GM10266 (cell line): Measurements from ENCODE around the gene EMILIN3.
A peak's percentile ranks its signal among the peaks of the same experiment; 100 is the strongest.

ENCODE experiments used
- DNase-seq: peaks from one replicate; pipeline ENCODE4 v3.0.0; 2012; ENCODE audit errors: extremely low spot score
- CTCF ChIP-seq: IDR thresholded peaks from 2 replicates; pipeline ENCODE4 v1.5.1; 2012; ENCODE audit warnings: mild to moderate bottlenecking, low read depth; ENCODE audit not compliant: control insufficient read depth, insufficient read depth; ENCODE audit errors: missing control alignments

The EMILIN3 gene

DNA sequence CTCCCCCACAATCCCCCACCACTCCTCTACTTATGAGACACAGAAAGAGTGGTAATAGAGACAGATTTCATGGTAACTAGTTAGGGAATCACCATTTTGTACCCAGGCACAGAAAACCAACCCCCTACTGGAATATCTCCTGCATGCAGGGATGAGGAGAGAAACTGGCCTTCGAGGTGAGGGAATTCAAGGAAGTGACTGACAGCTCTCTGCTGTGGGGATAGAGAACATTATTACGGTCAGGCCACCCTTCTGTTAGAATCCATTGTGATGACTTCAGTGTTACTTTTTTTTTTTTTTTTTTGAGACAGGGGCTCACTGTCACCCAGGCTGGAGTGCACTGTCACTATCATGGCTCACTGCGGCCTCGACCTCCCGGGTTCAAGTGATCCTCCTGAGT lies 39.4 kb downstream of the EMILIN3 start:
- no peak for TF ChIP-seq CTCF
- DNase-seq = no peak

- DNase-seq = no peak
- TF ChIP-seq CTCF = no peak
These were observed 45.6 kb downstream of the EMILIN3 start for GRCh38 chr20:41320976-41321375.

DNA sequence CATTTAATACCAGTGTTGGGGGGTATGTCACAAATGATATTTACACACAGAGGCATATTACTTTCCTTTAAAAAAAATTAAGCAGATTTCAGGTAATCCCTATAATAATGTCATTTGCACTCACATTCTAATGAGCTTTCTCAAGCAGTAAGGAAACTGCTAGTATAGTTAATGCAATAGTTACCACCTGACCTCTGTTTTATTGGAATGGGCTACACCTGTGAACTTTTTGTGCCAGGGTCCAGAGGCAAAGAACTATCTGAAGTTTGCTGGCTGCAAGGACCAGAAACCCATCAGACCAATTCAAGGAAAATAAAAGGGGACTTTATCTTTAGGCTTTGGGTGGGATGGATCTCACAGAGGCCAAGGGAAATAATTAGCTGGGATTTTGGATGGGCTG lies 46.2 kb downstream of the EMILIN3 start:
- TF ChIP-seq CTCF = no peak
- DNase-seq = no peak

GRCh38 chr20:41318271-41318649 lies 48.4 kb downstream of the EMILIN3 start:
- no peak for TF ChIP-seq CTCF
- DNase-seq = no peak

DNA sequence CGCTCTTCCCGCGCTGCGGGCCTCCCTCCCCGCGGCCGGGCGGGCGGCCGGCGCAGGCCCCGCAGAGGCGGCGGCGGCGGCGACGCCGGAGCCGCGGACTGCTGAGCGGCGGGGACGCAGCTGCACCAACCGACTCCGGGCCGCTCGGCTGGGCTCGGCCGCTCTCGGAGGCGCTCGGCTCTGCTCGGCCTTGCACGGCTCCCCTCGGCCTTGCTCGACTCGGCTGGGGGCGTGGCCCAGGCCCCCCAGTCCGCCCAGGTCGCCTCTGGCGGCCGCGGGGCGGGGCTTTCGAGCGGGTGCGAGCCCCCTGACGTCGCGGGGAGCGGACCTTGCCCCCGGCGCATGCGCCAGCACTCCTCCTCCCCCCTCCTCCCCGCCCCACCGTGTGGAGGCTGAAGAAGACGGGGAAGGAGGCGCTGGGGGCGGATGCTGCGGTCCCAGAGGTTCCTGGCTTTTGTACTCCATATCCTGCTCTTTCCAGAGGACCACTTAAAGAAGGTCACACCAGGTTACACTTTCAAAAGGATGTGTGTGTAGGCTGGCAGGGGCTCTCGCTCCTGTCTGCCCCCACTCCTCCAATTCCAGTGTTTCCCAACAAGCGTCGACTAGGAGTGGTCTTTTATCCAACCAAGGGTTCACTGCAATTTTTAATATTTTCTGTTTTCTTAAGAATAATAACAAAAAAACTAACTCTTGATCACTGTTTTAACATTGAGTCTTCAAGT lies 48.9 kb downstream of the EMILIN3 start, which contains the start of gene ZHX3:
Gene ZHX3 (minus strand): TSS at position 186 of the 725 bp plus-strand sequence. CDS start 112,815 bp downstream, outside the sequence.
- peak; percentile 100 for DNase-seq
- no peak for TF ChIP-seq CTCF

DNA sequence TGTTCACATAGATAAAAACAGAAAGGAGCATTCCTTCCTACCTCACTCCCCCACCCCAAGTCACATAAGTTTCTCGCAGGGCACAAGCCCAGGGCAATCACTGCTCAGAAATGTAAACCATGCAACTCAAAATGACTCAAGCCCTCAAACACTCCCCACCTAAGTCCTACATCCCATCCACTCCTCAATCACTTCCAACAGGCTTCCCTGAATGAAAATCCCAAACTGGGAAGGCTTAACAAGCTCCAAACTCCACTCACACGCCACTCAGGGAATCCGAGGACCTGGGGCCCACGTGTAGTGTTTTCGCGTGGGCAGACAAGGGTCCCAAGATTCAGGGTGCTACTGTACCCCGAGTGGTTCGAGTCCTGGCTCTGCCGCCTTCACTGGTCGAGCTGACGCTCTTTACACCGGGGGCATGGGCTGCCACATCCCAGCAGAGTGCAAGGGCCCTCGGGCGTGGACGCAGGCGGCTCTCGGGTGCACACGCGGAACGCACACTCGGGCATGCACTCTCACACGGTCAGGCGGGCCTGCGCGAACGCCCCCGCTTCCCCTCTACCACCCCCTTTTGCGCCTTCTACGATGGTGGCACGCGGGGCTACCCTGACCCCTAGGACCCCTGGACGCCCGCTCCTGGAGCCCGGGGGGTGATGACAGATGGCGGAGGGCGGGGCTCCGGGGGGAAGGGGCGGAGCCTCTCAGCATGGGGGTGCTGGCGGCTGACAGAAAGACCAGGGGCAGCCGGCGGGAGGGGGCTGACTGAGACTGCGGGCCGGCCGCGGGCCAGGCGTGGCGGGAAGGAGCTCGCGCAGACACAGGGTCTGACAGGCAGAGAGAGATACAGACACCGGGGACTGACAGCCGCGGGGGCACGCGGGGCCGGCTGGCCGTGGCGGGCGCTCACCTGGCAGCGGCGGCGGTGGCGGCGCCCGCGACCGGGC lies 49.7 kb downstream of the EMILIN3 start:
- TF ChIP-seq CTCF = no peak
- DNase-seq = peak; percentile 89
